ENCODE results near the gene UBE2S.

Gene UBE2S

DNA sequence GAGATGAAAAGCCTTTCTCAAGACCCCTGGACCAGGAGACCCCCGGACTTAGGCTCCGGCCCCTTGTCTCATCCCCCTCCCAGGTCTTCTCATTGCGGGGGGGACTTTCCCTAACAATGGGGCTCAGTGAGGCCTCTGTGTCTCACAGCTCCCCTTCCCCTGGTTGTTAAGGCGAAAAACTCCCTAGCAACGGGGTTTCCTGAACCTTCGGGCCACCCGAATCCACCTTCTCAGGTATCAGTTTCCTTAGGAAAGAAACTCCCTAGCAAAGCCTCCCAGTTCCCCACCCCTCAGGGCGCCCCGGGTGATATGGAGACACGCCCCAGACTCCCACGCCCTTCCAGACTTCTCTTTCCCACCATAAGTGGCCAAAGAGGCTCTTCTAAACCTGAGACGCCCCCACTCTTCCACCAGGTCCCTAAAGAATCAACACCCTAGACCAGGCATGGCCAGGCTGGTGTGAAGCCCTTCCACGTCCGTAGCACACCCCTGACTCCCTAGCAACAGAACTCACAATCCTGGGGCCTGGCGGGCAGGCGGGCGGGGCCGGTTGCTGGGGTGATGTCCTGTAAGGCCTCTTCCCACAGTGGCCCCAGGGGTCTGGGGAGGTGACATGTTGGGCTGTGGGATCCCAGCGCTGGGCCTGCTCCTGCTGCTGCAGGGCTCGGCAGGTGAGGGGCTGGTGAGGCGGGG, 31.2 kb downstream of the UBE2S start, which contains the start of gene TMEM190:
Gene TMEM190, plus strand, starts transcription at position 586 of the 693 bp plus-strand sequence. Its CDS starts 28 bp downstream, at position 614.
- TF ChIP-seq, protein P1, sequence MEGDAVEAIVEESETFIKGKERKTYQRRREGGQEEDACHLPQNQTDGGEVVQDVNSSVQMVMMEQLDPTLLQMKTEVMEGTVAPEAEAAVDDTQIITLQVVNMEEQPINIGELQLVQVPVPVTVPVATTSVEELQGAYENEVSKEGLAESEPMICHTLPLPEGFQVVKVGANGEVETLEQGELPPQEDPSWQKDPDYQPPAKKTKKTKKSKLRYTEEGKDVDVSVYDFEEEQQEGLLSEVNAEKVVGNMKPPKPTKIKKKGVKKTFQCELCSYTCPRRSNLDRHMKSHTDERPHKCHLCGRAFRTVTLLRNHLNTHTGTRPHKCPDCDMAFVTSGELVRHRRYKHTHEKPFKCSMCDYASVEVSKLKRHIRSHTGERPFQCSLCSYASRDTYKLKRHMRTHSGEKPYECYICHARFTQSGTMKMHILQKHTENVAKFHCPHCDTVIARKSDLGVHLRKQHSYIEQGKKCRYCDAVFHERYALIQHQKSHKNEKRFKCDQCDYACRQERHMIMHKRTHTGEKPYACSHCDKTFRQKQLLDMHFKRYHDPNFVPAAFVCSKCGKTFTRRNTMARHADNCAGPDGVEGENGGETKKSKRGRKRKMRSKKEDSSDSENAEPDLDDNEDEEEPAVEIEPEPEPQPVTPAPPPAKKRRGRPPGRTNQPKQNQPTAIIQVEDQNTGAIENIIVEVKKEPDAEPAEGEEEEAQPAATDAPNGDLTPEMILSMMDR (IDR thresholded peaks at IDR 0.05; ENCODE audit: extremely low read depth, insufficient read depth, missing control alignments) = no peak
- DNase-seq (ENCODE audit: low spot score) = no peak
- in situ Hi-C loops (cut with MboI; ENCODE audit: low pct_unique_long_range_greater_than_20kb, low sequenced_read_pairs, unreplicated experiment) = no loop called here

DNA sequence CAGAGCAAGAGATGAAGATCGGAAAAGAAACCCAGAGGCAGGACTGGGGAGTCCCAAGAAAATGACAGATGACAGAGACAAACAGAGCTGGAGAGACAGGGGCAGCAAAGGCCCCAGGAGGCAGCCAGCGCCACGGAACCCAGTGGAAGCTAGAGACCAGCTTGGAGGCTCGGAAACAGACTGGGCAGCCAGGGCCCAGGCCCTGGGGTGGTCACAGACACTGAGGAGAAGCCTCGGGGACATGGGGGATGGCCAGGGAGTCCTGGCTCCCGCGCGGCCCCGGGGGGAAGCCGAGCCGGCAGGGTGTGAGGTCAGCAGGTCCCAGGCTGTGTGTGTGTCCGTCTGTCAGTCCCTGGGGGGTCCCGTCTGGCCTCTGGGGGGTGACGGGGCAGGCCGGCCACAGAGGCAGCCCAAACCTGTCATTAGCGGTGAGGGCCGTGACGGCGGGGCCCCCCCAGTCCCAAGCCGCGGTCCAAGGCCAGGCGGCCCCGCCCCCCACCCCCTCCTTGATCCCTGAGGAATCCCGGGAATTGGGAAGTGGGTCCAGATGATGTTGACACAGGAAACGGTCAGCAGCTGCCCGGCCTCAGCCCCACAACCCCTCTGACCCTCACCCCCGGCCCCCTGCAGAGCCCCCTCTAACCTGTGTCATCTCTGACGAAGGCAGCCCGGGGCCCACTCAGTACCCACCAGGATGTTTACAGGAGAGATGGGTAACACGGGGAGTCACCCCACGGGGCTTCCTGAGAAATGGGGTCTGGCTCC, 33.4 kb downstream of the UBE2S start:
- DNase-seq (ENCODE audit: low spot score) = no peak
- TF ChIP-seq, protein P1 (IDR thresholded peaks at IDR 0.05; ENCODE audit: extremely low read depth, insufficient read depth, missing control alignments) = no peak
- in situ Hi-C loops (cut with MboI; ENCODE audit: low pct_unique_long_range_greater_than_20kb, low sequenced_read_pairs, unreplicated experiment) = no loop called here

DNA sequence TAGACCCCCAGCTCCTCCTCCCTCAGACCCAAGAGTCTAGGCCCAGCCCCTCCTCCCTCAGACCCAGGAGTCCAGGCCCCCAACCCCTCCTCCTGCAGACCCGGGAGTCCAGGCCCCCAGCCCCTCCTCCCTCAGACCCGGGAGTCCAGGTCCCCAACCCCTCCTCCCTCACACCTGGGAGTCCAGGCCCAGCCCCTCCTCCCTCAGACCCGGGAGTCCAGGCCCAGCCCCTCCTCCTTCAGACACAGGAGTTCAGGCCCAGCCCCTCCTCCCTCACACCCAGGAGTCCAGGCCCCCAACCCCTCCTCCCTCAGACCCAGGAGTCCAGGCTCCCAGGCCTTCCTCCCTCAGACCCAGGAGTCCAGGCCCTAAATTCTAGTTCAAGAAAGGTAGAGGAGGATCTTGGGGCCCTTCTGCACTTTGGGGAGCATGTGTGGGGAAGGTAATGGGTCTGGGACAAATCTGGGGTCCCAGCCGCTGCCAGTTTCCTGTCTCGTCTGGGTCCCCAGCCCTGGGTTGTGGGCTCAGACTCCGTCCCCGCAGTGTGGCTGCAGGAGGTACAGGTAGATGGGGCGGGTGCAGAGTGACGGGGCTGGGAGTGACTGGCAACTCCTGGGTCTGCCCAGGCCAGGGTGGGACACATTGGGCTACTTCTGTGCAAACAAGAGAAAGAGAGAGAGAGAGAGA, 34.1 kb downstream of the UBE2S start:
- TF ChIP-seq, protein P1 (IDR thresholded peaks at IDR 0.05; ENCODE audit: extremely low read depth, insufficient read depth, missing control alignments) = no peak
- in situ Hi-C loops (cut with MboI; ENCODE audit: low pct_unique_long_range_greater_than_20kb, low sequenced_read_pairs, unreplicated experiment) = no loop called here
- DNase-seq (ENCODE audit: low spot score) = no peak

DNA sequence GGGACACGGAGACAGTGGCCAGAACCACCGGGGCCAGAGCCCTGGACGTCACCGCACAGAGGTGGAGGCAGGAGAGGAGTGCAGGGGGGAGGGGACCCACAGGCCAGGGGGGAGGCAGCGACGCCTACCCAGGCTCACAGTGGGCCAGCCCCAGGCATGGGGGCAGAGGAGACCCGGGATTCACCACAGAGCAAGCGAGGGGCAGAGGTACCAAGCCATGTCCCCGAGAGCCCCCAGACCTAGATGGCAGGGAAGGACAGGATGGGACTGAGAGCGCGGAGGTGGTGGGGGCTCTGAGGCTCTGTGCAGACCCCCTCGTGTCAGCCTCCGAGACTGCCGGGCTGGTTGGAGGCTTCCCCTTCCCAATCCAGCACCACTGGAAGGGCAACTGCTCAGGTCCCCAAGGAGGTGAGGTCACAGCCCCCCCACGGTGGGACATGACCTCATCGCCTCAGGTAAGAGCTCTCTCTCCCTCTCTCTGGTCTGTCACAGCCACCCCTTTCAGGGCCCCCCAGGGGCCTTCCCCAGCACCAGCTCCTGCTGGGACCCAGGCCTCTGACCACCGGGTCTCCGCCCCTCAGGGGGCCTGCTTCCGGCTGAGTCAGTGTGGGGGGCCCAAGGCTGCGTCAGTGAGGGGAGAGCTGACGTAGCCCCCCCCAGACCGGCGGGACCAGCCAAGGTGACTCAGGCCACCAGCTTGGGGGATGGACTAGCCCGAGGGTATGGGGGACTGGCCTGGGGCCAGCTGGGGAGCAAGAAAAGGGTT, 35.1 kb downstream of the UBE2S start:
- DNase-seq (ENCODE audit: low spot score) = no peak
- TF ChIP-seq, protein P1 (IDR thresholded peaks at IDR 0.05; ENCODE audit: extremely low read depth, insufficient read depth, missing control alignments) = no peak
- in situ Hi-C loops (cut with MboI; ENCODE audit: low pct_unique_long_range_greater_than_20kb, low sequenced_read_pairs, unreplicated experiment) = no loop called here

DNA sequence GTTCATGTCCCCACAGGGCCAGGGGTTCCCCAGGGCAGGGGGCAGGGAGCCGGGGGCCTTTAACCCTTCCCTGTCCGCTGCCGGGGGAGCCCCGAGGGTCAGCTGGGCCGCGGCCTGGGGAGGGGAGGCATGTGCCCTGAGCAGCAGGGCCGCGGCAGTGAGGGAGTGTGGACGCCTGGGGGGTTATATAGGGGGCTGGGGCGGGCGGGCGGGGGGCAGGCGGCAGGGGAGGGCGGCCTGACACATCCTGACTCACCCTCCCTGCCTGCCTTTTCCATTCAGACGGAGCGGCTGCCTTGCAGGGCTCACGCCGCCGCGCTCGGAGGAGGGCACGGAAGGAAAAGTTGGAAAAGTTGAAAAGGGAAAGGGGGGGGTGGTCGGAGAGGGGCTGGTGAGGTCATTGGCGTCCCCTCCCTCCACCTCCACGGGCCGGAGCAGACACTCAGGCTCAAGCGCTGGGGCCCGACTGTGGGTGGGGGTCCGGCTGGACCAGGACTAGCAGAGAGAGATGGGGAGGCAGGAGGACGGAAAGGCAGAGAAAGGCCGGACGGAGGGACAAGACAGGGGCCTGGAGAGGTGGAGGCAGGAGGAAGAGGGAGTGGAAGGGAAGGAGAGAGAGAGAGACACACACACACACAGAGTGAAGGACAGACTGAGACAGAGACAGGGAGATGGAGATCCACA, 37.1 kb downstream of the UBE2S start, which contains the start of gene IL11:
Gene IL11, minus strand, starts transcription at position 159 of the 684 bp plus-strand sequence. Its CDS starts 153 bp downstream, at position 6.
- DNase-seq (ENCODE audit: low spot score) = no peak
- in situ Hi-C loops (cut with MboI; ENCODE audit: low pct_unique_long_range_greater_than_20kb, low sequenced_read_pairs, unreplicated experiment) = no loop called here
- TF ChIP-seq, protein P1 (IDR thresholded peaks at IDR 0.05; ENCODE audit: extremely low read depth, insufficient read depth, missing control alignments) = no peak

Data from GM13977 (cell line).